GM23248 (cell line): Measurements from ENCODE around the gene FHOD1. TPM values are rescaled to one million over a fixed set of nuclear protein-coding genes. Genes with fewer than 3 reads are reported as not detected.

Experiments used
- DNase-seq: peaks from one replicate; pipeline ENCODE4 v3.0.0-alpha.2; 2015
- H2AFZ ChIP-seq: fragments of 200-600 bp; sonication (generic); 2 replicates; pipeline ENCODE4 v1.6.1; 2016; ENCODE audit warnings: antibody characterized with exemption
- H3F3A ChIP-seq: fragments of 200-600 bp; sonication (generic); 2 replicates; pipeline ENCODE4 v1.6.1; 2016; ENCODE audit warnings: mild to moderate bottlenecking, antibody characterized with exemption, mixed run types; ENCODE audit not compliant: insufficient read depth
- H3K27ac ChIP-seq: fragments of 200-600 bp; sonication (generic); 2 replicates; pipeline ENCODE4 v1.5.1; 2016; ENCODE audit warnings: mild to moderate bottlenecking
- H3K27me3 ChIP-seq: fragments of 200-600 bp; sonication (generic); replicated peaks from 2 replicates; pipeline ENCODE4 v1.6.1; 2016; ENCODE audit warnings: mild to moderate bottlenecking; ENCODE audit not compliant: insufficient read depth
- H3K36me3 ChIP-seq: fragments of 200-600 bp; sonication (generic); 2 replicates; pipeline ENCODE4 v1.6.1; 2016; ENCODE audit warnings: low read depth, mild to moderate bottlenecking
- H3K4me1 ChIP-seq: fragments of 200-600 bp; sonication (generic); 2 replicates; pipeline ENCODE4 v1.6.1; 2016; ENCODE audit warnings: mild to moderate bottlenecking; ENCODE audit not compliant: insufficient read depth
- H3K4me2 ChIP-seq: fragments of 200-600 bp; sonication (generic); one replicate; pipeline ENCODE4 v1.6.1; 2016; ENCODE audit warnings: mild to moderate bottlenecking; ENCODE audit not compliant: unreplicated experiment
- H3K4me3 ChIP-seq: fragments of 200-600 bp; sonication (generic); 2 replicates; pipeline ENCODE4 v1.5.1; 2016; ENCODE audit warnings: mild to moderate bottlenecking
- H3K79me2 ChIP-seq: fragments of 200-600 bp; sonication (generic); 2 replicates; pipeline ENCODE4 v1.6.1; 2016; ENCODE audit warnings: mild to moderate bottlenecking; ENCODE audit not compliant: insufficient read depth
- H3K9ac ChIP-seq: fragments of 200-600 bp; sonication (generic); 2 replicates; pipeline ENCODE4 v1.6.1; 2016; ENCODE audit warnings: mild to moderate bottlenecking
- H3K9me2 ChIP-seq: fragments of 200-600 bp; sonication (generic); 2 replicates; pipeline ENCODE4 v1.6.1; 2016; ENCODE audit warnings: mixed run types, mild to moderate bottlenecking, moderate library complexity; ENCODE audit not compliant: insufficient read depth
- H3K9me3 ChIP-seq: fragments of 200-600 bp; sonication (generic); one replicate; pipeline ENCODE4 v1.6.1; 2017; ENCODE audit warnings: low read depth
- H4K20me1 ChIP-seq: fragments of 200-600 bp; sonication (generic); 2 replicates; pipeline ENCODE4 v1.6.0; 2016; ENCODE audit not compliant: insufficient read depth
- EZH2 ChIP-seq: fragments of 200-600 bp; sonication (generic); IDR thresholded peaks from 2 replicates; pipeline ENCODE4 v1.6.1; 2018; ENCODE audit warnings: antibody characterized with exemption, mild to moderate bottlenecking; ENCODE audit not compliant: insufficient read depth, poor library complexity, severe bottlenecking
- EZH2phosphoT487 ChIP-seq: fragments of 200-600 bp; sonication (generic); IDR thresholded peaks from 2 replicates; pipeline ENCODE4 v1.6.1; 2018; ENCODE audit warnings: antibody characterized with exemption, moderate library complexity, mild to moderate bottlenecking, low read depth; ENCODE audit not compliant: insufficient read depth
- WGBS, 2 experiments: methylation state at CpG; one replicate each; pipeline ENCODE4 v1.1.6; 2015 to 2017; ENCODE audit warnings: low lambda C conversion rate in 2 of 2, low coverage in 1 of 2; ENCODE audit errors: missing lambda C conversion rate in 2 of 2; 5-methylcytosine and 5-hydroxymethylcytosine counted together
- in situ Hi-C: fragments of 300-500 bp; cut with MboI; formaldehyde crosslinking; loops from 2 replicates; pipeline ENCODE4 v1.15.0; 2020
- polyA plus RNA-seq: library from polyadenylated mRNA; unstranded; fragments of >200 nt; fragmentation: Nextera tagmentation; extraction: Ambion mirVana; gene quantifications from 2 replicates; pipeline ENCODE4 v1.2.1, GENCODE V29; 2016
- total RNA-seq: library from RNA; depleted of rRNA; stranded (reverse); fragments of >200 nt; shearing (Covaris generic); gene quantifications from 2 replicates; pipeline ENCODE4 v1.2.3, GENCODE V29; 2014

The FHOD1 gene
- total and polyA plus RNA-seq, 2 experiments from 2014 or later, result 9.3 to 14.9 TPM

- DNase-seq, result peak; percentile 65
- H3K27ac ChIP-seq, result no peak overlapping the region
- no peak overlapping the region for H2AFZ ChIP-seq
- H3K4me2 ChIP-seq, result no peak overlapping the region
- H3K9me3 ChIP-seq, result no peaks in the 10 kb centered on the region
- no peak overlapping the region for H3K4me3 ChIP-seq
- TF ChIP-seq EZH2 (no peak), EZH2phosphoT487 (no peak)
- H4K20me1 ChIP-seq, result no peaks in the 10 kb centered on the region
- H3F3A ChIP-seq, result peaks cover 10% of the 10 kb centered on the region; the same call in 1 of the 2 replicates
- H3K79me2 ChIP-seq, result peaks cover 26% of the 10 kb centered on the region
- no peaks in the 10 kb centered on the region for H3K9me2 ChIP-seq
- H3K9ac ChIP-seq, result no peak overlapping the region
- peaks cover 21% of the 10 kb centered on the region; the same call in 1 of the 2 replicates for H3K36me3 ChIP-seq
- no peaks in the 10 kb centered on the region for H3K27me3 ChIP-seq
- peaks cover 8% of the 10 kb centered on the region for H3K4me1 ChIP-seq
- in situ Hi-C loops, result no loop called here
- 61 to 63% methylated on average over 11 to 12 of the region's 12 CpGs for WGBS, 2 experiments
Measured at GRCh38 chr16:67198238-67198734, 49.0 kb downstream of the FHOD1 start.

- in situ Hi-C loops, result no loop called here
- Histone ChIP-seq H3K4me1 (peaks cover 11% of the 10 kb centered on the region), H4K20me1 (no peaks in the 10 kb centered on the region), H3K9ac (no peak overlapping the region), H3K36me3 (peaks cover 21% of the 10 kb centered on the region; the same call in 1 of the 2 replicates), H3K27ac (no peak overlapping the region), H2AFZ (no peak overlapping the region), H3K4me2 (no peak overlapping the region), H3K27me3 (no peaks in the 10 kb centered on the region), H3K4me3 (no peak overlapping the region), H3K79me2 (peaks cover 32% of the 10 kb centered on the region), H3K9me3 (no peaks in the 10 kb centered on the region), H3F3A (peaks cover 10% of the 10 kb centered on the region; the same call in 1 of the 2 replicates), H3K9me2 (no peaks in the 10 kb centered on the region)
- DNase-seq, result no peak
- TF ChIP-seq EZH2phosphoT487, result no peak
- no peak for TF ChIP-seq EZH2
- 79 to 83% methylated on average over 6 of the region's 6 CpGs for WGBS, 2 experiments
Measured at GRCh38 chr16:67197704-67198103, 49.6 kb downstream of the FHOD1 start.

GRCh38 chr16:67196881-67197280 lies 50.4 kb downstream of the FHOD1 start:
- Histone ChIP-seq H3K79me2 (peaks cover 39% of the 10 kb centered on the region), H3K9ac (no peak overlapping the region), H3F3A (peaks cover 10% of the 10 kb centered on the region; the same call in 1 of the 2 replicates), H3K4me1 (peaks cover 11% of the 10 kb centered on the region), H2AFZ (no peak overlapping the region), H3K9me2 (no peaks in the 10 kb centered on the region), H3K27ac (no peak overlapping the region), H3K27me3 (no peaks in the 10 kb centered on the region), H3K4me3 (no peak overlapping the region), H3K4me2 (no peak overlapping the region), H3K9me3 (no peaks in the 10 kb centered on the region), H4K20me1 (no peaks in the 10 kb centered on the region), H3K36me3 (peaks cover 21% of the 10 kb centered on the region; the same call in 1 of the 2 replicates)
- whole genome bisulfite sequencing, 2 experiments, result 100% methylated on average over 1 of the region's 1 CpG
- in situ Hi-C loops, result no loop called here
- TF ChIP-seq EZH2phosphoT487, result no peak
- no peak for TF ChIP-seq EZH2
- DNase-seq, result no peak

- no peaks in the 10 kb centered on the region for H3K9me3 ChIP-seq
- no peaks in the 10 kb centered on the region for H3K9me2 ChIP-seq
- H3K27ac ChIP-seq, result no peak overlapping the region
- H3K27me3 ChIP-seq, result no peaks in the 10 kb centered on the region
- H4K20me1 ChIP-seq, result no peaks in the 10 kb centered on the region
- peaks cover 11% of the 10 kb centered on the region for H3K4me1 ChIP-seq
- H3K36me3 ChIP-seq, result peaks cover 21% of the 10 kb centered on the region; the same call in 1 of the 2 replicates
- no peak for DNase-seq
- peaks cover 39% of the 10 kb centered on the region for H3K79me2 ChIP-seq
- H3F3A ChIP-seq, result peaks cover 10% of the 10 kb centered on the region; the same call in 1 of the 2 replicates
- H3K4me3 ChIP-seq, result no peak overlapping the region
- TF ChIP-seq EZH2 (no peak), EZH2phosphoT487 (no peak)
- no peak overlapping the region for H2AFZ ChIP-seq
- in situ Hi-C loops, result no loop called here
- no peak overlapping the region for H3K9ac ChIP-seq
- H3K4me2 ChIP-seq, result no peak overlapping the region
- WGBS, 2 experiments, result 83 to 91% methylated on average over 5 of the region's 5 CpGs
Measured at GRCh38 chr16:67195676-67196075, 51.6 kb downstream of the FHOD1 start.
